ENCODE results near the gene ZNF667.

DNA sequence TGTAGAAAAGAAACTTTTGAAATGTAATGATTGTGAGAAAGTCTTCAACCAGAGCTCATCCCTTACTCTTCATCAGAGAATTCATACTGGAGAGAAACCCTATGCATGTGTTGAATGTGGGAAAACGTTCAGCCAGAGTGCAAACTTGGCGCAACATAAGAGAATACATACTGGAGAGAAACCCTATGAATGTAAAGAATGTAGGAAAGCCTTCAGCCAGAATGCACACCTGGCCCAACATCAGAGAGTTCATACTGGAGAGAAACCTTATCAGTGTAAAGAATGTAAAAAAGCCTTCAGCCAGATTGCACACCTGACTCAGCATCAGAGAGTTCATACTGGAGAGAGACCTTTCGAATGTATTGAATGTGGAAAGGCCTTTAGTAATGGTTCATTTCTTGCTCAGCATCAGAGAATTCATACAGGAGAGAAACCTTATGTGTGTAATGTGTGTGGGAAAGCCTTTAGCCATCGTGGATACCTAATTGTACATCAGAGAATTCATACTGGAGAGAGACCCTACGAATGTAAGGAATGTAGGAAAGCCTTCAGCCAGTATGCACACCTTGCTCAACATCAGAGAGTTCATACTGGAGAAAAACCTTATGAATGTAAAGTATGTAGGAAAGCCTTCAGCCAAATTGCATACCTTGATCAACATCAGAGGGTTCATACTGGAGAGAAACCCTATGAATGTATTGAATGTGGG, 53.7 kb downstream of the ZNF667 start:
- TF ChIP-seq CTCF (IDR thresholded peaks at IDR 0.05), result no peak
- no peak for TF ChIP-seq ZFX (IDR thresholded peaks at IDR 0.05; ENCODE audit: borderline replicate concordance)
